ENCODE results near the gene LTBP2.

Gene LTBP2

GRCh38 chr14:74605531-74606223 is 6.4 kb downstream of the LTBP2 start:
- TF ChIP-seq CTCF (conservative IDR thresholded peaks at IDR 0.05; ENCODE audit: low read depth, low read length) = no peak
- H3K4me3 ChIP-seq (ENCODE audit: low read length) = no peak overlapping the region
- DNase-seq (ENCODE audit: low read depth) = no peak

GRCh38 chr14:74604911-74605310 is 7.1 kb downstream of the LTBP2 start:
- no peak for DNase-seq (ENCODE audit: low read depth)
- no peak for TF ChIP-seq CTCF (conservative IDR thresholded peaks at IDR 0.05; ENCODE audit: low read depth, low read length)
- H3K4me3 ChIP-seq (ENCODE audit: low read length) = no peak overlapping the region

GRCh38 chr14:74604157-74604556 is 7.9 kb downstream of the LTBP2 start:
- DNase-seq (ENCODE audit: low read depth) = no peak
- TF ChIP-seq CTCF (conservative IDR thresholded peaks at IDR 0.05; ENCODE audit: low read depth, low read length) = no peak
- no peak overlapping the region for H3K4me3 ChIP-seq (ENCODE audit: low read length)

DNA sequence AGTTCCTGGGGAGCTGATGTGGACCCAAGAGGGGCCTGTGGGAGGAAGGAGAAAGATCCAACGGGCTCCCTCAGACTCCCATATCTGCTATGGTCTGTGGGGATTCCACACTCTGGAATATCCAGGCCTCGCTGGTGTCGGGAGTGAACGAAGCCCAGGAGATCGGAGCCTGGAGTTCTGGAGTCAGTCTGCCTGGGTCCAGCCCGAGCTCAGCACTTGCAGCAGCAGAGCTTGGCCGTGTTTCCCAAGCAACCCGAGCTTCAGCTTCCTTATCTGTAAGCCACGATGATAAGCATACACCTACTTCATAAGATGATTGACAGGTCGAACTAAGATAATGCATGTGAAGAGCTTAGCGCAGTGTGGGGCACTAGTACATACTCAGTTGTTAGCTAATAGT is 10.1 kb downstream of the LTBP2 start:
- no peak for DNase-seq (ENCODE audit: low read depth)

GRCh38 chr14:74599946-74600345 is 12.1 kb downstream of the LTBP2 start:
- H3K4me3 ChIP-seq (ENCODE audit: low read length) = no peak overlapping the region
- DNase-seq (ENCODE audit: low read depth) = no peak
- no peak for TF ChIP-seq CTCF (conservative IDR thresholded peaks at IDR 0.05; ENCODE audit: low read depth, low read length)

More for the DNA sequence above, 10.1 kb downstream of the LTBP2 start:
- no peak overlapping the region for H3K4me3 ChIP-seq (ENCODE audit: low read length)
- no peak for TF ChIP-seq CTCF (conservative IDR thresholded peaks at IDR 0.05; ENCODE audit: low read depth, low read length)

- DNase-seq (ENCODE audit: low read depth) = no peak
- no peak for TF ChIP-seq CTCF (conservative IDR thresholded peaks at IDR 0.05; ENCODE audit: low read depth, low read length)
- H3K4me3 ChIP-seq (ENCODE audit: low read length) = no peak overlapping the region
These were observed 12.7 kb downstream of the LTBP2 start for GRCh38 chr14:74599321-74599761.

GRCh38 chr14:74596741-74597450 is 15.1 kb downstream of the LTBP2 start:
- no peak for DNase-seq (ENCODE audit: low read depth)
- no peak for TF ChIP-seq CTCF (conservative IDR thresholded peaks at IDR 0.05; ENCODE audit: low read depth, low read length)
- H3K4me3 ChIP-seq (ENCODE audit: low read length) = no peak overlapping the region
